Bronchial epithelial cell (primary cell): ENCODE data around the gene RABL6. TPM values are rescaled to one million over a fixed set of nuclear protein-coding genes. Genes with fewer than 3 reads are reported as not detected.

ENCODE experiments used
- DNase-seq: peaks from one replicate; pipeline ENCODE4 v3.0.0-alpha.2; 2010; ENCODE audit warnings: low read depth
- FAIRE-seq: peaks from 2 replicates; lab custom pipeline; 2011; peaks lifted over from hg19 to GRCh38; lab: Jason Lieb, UNC
- H3K27me3 ChIP-seq: 2 replicates; pipeline ENCODE4 v1.5.1; 2011; ENCODE audit warnings: low read length; ENCODE audit not compliant: control insufficient read depth, insufficient read depth
- H3K36me3 ChIP-seq: 2 replicates; pipeline ENCODE4 v1.5.1; 2011; ENCODE audit warnings: low read length; ENCODE audit not compliant: control insufficient read depth, insufficient read depth
- H3K4me3 ChIP-seq: 2 replicates; pipeline ENCODE4 v1.5.1; 2011; ENCODE audit warnings: mild to moderate bottlenecking, low read depth, low read length, control low read depth
- total RNA-seq: library from RNA; depleted of rRNA; stranded (reverse); fragments of >200 nt; gene quantifications from 2 replicates; pipeline ENCODE4 v1.2.1, GENCODE V29; 2014
- TF ChIP-seq, protein P1 (sequence below): IDR thresholded peaks from 2 replicates; pipeline ENCODE4 v1.5.1; 2011; ENCODE audit warnings: mild to moderate bottlenecking, moderate library complexity, low read length, control low read depth, inconsistent platforms; ENCODE audit not compliant: insufficient read depth, severe bottlenecking

RABL6 gene
- total RNA-seq, 1 donor from 2014 or later: 79.5 TPM

DNA sequence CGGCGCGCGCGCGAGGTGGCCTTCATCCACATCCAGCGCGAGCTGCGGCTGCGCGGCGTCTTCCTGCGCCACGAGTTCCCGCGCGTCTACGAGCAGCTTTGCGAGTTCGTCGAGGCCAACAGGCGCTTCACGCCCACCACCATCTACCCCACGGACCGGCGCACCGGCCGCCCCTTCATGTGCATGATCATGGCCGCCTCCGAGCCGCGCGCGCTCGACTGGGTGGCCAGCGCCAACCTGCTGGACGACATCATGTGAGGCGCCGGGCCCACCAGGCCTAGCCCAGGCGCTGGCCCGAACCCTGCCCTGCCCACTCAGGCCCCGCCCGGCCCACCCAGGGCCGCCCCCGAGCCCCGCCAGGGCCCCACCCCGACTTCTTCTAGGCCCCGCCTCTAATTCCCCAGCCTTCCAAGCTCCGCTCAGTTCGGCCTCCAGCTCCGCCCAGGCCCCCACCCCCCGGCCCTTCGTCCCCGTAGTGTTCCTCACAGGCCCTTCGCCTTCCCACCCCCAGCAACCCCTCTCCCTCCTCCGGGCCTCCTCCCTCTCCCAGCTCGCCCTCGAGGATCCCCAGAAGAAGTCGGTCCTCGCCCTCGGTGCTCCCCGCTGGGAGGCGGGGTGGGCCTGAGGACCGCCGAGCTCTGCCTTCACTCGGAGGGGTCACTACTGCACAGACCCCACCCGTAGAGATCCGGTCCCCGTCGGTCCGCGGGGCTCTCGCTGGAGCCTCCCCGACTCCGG, 39.5 kb downstream of the RABL6 start:
- Histone ChIP-seq H3K27me3 (peaks cover 7% of the 10 kb centered on the region), H3K4me3 (peak overlapping the region; percentile 80), H3K36me3 (peaks cover 10% of the 10 kb centered on the region)
- FAIRE-seq (no peak), DNase-seq (peak; percentile 44)
- TF ChIP-seq, protein P1, sequence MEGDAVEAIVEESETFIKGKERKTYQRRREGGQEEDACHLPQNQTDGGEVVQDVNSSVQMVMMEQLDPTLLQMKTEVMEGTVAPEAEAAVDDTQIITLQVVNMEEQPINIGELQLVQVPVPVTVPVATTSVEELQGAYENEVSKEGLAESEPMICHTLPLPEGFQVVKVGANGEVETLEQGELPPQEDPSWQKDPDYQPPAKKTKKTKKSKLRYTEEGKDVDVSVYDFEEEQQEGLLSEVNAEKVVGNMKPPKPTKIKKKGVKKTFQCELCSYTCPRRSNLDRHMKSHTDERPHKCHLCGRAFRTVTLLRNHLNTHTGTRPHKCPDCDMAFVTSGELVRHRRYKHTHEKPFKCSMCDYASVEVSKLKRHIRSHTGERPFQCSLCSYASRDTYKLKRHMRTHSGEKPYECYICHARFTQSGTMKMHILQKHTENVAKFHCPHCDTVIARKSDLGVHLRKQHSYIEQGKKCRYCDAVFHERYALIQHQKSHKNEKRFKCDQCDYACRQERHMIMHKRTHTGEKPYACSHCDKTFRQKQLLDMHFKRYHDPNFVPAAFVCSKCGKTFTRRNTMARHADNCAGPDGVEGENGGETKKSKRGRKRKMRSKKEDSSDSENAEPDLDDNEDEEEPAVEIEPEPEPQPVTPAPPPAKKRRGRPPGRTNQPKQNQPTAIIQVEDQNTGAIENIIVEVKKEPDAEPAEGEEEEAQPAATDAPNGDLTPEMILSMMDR: no peak

DNA sequence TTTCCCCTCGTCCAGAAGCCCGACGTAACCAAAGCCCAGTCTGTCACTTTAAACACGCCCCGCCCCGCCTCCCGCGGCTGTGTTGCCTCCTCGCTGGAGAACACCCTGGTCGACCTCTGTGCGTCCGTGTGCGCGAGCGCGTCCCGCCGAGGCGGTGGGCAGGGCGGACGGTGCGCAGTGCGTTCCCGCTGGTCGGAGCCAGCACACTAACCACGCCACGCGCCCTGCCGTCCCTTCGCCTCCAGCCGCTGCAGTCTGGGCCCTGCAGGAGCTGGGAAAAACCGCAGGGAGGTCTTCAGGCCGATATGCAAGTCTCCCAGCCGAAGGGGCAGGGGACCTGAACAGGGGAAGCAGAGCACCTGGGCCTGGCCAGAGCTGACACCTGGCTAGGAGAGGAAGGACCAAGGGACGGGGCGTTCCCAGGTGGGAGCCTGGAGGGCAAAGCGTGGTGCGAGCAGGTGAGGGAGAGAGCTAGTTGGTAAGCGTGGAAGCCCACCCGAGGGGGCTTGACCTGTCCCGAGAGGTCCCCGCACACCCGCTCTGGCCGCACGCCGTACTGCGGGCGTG, 40.2 kb downstream of the RABL6 start:
- TF ChIP-seq, protein P1: no peak
- DNase-seq (peak; percentile 61), FAIRE-seq (no peak)
- Histone ChIP-seq H3K36me3 (peaks cover 10% of the 10 kb centered on the region), H3K27me3 (peaks cover 7% of the 10 kb centered on the region), H3K4me3 (peak overlapping the region; percentile 80)

- H3K4me3 ChIP-seq: peak overlapping the region; percentile 80
- FAIRE-seq: no peak
- peaks cover 10% of the 10 kb centered on the region for H3K36me3 ChIP-seq
- H3K27me3 ChIP-seq: peaks cover 7% of the 10 kb centered on the region
- TF ChIP-seq, protein P1: no peak
- peak; percentile 8 for DNase-seq
Measured at GRCh38 chr9:136848393-136849037, 40.8 kb downstream of the RABL6 start.

GRCh38 chr9:136849038-136849959, 41.6 kb downstream of the RABL6 start, which contains the start of gene PHPT1:
Gene PHPT1, plus strand, starts transcription at chr9:136849409. Its CDS starts 22 bp downstream, at chr9:136849431.
- TF ChIP-seq, protein P1: no peak
- H3K4me3 ChIP-seq: peak within 1 kb of the TSS; percentile 80
- DNase-seq (peak; percentile 97), FAIRE-seq (no peak)
- peaks cover 10% of the 10 kb centered on the region for H3K36me3 ChIP-seq
- H3K27me3 ChIP-seq: peaks cover 7% of the 10 kb centered on the region
